GM12873 (cell line): ENCODE measurements around the gene LRCH4.

Experiments
- TF ChIP-seq, protein P1 (sequence below): IDR thresholded peaks from 2 replicates; pipeline ENCODE4 v1.5.1; 2012; ENCODE audit warnings: low read depth, mild to moderate bottlenecking, moderate library complexity, low read length, control low read depth; ENCODE audit not compliant: insufficient read depth; ENCODE audit errors: missing control alignments

LRCH4 gene

DNA sequence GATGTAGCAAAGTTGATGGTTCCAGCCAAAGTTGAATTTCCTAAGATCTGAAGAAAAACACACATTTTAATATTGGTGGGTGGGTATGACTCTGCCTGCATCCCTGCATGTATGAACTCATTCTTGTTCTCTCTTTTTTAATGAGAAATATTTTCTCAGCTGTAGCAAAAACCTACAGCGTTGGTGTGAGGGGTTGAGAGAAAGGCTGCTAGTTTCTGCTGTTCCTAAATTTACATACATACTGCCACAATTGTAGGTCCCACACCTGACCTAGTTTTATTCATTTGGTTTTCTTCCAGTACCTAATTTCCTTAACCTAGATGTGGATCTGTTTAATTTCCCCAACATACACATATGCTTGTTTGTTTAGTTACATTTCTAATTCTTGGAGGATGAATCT, 42.3 kb downstream of the LRCH4 start:
- TF ChIP-seq, protein P1, sequence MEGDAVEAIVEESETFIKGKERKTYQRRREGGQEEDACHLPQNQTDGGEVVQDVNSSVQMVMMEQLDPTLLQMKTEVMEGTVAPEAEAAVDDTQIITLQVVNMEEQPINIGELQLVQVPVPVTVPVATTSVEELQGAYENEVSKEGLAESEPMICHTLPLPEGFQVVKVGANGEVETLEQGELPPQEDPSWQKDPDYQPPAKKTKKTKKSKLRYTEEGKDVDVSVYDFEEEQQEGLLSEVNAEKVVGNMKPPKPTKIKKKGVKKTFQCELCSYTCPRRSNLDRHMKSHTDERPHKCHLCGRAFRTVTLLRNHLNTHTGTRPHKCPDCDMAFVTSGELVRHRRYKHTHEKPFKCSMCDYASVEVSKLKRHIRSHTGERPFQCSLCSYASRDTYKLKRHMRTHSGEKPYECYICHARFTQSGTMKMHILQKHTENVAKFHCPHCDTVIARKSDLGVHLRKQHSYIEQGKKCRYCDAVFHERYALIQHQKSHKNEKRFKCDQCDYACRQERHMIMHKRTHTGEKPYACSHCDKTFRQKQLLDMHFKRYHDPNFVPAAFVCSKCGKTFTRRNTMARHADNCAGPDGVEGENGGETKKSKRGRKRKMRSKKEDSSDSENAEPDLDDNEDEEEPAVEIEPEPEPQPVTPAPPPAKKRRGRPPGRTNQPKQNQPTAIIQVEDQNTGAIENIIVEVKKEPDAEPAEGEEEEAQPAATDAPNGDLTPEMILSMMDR: no peak

DNA sequence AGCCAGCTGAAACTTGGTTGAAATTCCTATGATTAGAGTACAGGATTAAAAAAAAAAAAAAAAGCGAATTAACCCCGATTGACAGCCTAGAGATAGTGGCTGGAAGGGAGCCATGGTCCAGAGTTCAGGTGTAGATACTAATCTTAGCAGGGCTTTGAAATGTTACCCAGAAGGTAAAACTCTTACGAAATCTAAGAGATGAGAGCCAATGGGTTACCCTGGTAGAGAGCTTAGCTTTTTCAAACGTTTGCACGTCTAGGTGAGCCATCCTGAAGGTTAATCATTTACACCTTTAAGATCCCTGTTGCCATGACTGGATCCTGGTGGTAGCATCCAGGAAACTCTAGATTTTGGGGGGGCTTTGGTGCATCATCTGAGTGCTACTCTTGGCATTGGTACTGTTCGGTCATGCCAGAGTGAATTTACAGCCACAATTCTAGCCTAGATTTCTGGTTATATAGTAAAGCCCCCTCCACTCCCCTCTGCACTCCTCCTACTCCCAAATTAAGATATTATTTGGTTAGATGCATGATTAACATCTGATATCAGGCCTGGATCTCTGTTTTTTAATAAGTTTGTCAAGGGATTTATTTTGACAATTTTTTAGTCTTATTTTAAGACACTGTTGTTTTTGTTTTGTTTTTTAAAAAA, 45.7 kb downstream of the LRCH4 start:
- TF ChIP-seq, protein P1: no peak

DNA sequence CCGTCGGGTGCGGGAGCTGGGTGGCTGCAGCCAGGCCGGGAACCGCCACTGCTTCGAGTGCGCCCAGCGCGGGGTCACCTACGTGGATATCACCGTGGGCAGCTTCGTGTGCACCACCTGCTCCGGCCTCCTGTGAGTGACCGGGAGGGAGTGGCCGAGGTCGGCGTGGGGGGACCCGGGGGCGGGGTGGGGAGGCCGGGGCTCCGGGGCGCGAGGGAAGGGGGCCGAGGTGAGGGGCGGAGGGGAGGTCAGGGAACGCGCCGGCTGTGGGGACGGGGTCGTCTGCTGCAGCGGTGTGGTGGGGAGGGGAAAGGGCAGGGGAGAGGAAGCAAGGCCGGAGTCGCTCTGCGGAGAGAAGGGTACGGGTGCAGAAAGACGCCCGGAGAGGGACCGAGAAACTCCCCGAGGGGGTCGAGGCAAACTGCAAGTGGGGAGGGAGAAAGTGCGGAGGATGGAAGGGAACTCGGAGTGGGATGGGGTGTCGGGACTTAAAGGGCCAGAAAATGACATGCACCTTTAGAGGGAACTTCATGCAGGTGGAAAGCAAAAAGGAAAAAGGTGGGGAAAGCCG, 46.4 kb downstream of the LRCH4 start:
- TF ChIP-seq, protein P1: no peak

DNA sequence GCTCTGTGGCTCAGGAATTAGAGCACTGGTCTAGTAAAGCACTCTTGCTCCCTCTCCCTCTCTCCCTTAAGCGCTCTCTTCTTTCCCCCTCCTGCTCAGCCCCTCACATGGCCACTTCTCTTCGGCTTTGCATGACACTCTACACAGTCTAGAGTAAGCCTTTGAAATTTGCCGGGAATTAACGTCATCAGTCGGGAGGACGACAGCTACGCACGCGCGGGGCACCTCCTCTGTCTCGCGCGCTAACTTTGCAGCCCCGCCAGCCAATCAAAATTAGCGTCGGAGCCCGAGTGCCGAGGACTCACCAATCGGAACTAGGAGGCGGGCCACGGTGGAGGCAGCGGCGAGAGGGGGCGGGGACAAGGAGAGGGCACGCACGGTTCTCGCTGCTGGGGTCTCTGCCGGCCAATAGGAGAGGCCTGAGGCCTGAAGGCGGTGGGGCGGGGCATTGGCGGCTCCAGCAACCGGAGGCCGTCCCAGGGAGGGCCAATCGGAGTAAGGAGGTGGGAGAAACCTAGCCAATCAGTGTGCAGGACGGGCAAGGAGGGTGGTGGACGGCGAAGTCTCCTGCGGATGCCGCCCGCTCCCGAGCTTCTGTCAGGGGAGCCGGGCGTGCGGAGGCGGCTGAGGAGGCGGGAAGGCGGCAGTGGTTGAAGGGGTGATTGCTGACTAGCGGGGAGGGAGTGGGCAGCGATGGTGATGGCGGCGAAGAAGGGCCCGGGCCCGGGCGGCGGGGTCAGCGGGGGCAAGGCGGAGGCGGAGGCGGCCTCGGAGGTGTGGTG, 47.1 kb downstream of the LRCH4 start, which contains the start of gene AGFG2:
Gene AGFG2, plus strand, starts transcription at position 550 of the 782 bp plus-strand sequence. Its CDS starts 144 bp downstream, at position 694.
- TF ChIP-seq, protein P1: no peak

DNA sequence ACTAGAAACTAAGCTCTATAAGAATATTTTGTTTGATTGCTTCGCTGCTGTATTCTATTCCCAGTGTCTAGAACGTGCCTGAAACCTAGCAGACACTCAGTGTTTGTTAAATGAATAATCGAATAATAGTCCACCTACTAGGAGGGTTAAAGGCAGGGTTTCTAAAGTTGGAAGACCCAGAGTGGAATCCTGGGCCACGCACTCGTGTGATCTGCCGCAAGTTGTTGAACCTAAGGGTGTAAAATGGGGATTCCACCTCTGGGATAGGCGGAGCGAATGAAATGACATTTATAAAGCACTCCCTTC, 47.6 kb downstream of the LRCH4 start:
- TF ChIP-seq, protein P1: no peak

DNA sequence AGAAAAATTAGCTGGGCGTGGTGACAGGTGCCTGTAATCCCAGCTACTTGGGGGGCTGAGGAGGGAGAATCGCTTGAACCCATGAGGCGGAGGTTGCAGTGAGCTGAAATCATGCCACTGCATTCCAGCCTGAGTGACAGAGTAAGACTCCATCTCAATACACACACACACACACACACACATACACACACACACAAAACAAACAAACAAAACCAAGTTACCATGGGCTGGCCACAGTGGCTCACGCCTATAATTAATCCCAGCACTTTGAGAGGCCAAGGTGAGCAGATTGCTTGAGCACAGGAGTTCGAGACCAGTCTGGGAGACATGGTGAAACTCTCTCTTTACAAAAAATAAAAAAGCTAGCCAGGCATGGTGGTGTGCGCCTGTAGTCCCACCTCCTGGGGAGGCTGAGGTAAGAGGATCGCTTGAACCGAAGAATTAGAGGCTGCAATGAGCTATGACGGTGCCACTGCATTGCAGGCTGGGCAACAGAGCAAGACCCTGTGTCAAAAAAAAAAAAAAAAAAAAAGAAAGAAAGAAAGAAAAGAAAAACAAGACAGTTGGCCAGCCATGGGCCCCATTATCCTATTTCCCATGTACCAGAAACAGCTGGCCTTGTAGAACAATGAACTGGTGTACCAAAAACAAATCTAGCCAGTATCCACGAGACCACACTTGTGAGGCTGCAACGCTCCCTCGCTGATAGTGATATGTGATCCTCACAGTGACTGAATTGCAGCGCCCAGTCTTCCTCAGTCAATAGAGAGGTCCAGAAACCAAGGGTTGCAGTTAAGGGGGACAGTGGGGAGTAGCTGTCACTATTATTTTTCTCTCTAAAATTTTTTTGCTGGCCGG, 53.5 kb downstream of the LRCH4 start:
- TF ChIP-seq, protein P1: no peak
